Dermis blood vessel endothelial cell (primary cell): Measurements from ENCODE around the gene RIC3. TPM values are rescaled to one million over a fixed set of nuclear protein-coding genes. Genes with fewer than 3 reads are reported as not detected.

ENCODE experiments used
- DNase-seq: peaks from one replicate; pipeline ENCODE4 v3.0.0; 2010
- total RNA-seq: library from RNA; depleted of rRNA; stranded (reverse); fragments of >200 nt; gene quantifications from 2 replicates; pipeline ENCODE4 v1.2.3, GENCODE V29; 2014

The RIC3 gene
- total RNA-seq, 1 donor from 2014 or later: not detected

DNA sequence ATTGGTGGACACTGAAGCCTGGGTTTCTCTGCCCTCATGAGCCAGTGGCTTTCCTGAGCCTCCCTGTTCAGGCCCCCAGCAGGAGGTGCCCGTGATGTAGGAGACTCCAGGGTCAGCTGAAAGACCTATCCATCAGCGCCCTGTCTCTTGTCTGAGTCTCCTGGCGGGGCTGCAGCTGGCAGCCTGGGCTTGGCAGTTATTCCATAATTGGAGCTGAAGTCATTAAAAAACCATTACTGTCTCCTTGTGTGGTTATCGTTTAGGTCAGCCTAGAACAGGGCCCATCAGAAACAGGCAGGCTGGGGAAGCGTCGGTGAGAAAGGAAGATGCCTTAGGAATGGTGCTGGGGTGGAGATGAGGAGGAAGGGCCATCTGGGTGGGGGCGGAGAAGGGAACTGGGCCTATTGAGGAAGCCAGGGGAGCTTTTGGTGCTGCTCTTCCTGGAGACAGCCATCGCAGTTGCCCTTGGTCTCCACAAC lies 82.8 kb downstream of the RIC3 start:
- DNase-seq: no peak

GRCh38 chr11:8085011-8085645 lies 83.7 kb downstream of the RIC3 start:
- no peak for DNase-seq

DNA sequence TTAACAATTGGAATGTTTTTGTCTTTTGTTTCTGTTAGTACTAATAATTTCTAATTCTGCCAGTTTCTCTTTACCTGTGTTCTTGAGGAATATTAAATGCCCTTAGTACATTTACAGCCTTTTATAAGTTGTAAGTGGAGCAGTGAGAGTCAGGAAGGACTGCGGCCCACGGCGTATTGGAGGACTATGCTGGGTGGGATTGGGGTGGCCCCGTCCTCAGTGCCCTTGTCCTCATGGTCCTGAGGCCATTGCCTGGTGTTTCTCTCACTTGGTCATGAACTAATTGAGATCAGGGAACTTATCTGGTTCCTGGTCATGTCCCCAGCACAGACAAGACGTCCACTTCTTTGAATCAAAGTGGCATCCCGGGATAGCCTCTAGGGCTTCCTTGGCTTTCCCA lies 84.5 kb downstream of the RIC3 start:
- DNase-seq: no peak

DNA sequence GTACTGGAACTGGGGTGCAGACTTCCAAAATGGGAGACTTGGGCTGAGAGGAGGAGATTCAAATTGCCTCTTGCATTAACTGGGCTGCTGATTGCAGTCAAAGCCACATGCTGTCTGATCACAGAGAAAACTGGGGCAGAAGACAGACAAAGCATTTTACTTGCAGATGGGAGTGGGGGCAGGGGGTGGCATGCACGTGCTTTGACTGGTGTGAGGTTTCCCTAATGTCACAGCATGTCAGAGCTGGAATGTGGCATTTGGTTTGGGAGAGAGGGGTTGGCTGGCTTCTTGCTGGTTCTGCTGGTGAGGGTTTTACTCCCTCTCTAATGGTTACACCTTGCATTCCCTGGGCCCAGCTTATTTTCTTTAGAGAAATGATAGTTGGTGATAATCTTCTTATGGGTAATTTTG lies 84.9 kb downstream of the RIC3 start:
- no peak for DNase-seq

DNA sequence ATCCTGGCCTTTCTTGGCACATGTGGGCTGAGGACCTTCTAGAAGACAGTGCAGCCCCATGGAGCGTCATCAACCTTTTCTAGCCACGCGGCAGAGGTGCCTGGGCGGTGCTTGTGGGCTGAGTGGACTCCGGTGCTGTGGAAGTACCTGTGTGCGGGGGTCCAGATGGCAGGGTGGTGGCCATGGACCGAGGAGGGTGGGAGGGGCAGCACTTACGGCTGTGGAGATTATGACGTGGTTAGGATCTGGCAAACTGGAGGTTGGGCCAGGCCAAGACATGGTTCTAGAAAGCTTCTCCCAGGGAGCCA lies 85.8 kb downstream of the RIC3 start:
- no peak for DNase-seq

GRCh38 chr11:8082391-8083087 lies 86.3 kb downstream of the RIC3 start:
- DNase-seq: no peak

DNA sequence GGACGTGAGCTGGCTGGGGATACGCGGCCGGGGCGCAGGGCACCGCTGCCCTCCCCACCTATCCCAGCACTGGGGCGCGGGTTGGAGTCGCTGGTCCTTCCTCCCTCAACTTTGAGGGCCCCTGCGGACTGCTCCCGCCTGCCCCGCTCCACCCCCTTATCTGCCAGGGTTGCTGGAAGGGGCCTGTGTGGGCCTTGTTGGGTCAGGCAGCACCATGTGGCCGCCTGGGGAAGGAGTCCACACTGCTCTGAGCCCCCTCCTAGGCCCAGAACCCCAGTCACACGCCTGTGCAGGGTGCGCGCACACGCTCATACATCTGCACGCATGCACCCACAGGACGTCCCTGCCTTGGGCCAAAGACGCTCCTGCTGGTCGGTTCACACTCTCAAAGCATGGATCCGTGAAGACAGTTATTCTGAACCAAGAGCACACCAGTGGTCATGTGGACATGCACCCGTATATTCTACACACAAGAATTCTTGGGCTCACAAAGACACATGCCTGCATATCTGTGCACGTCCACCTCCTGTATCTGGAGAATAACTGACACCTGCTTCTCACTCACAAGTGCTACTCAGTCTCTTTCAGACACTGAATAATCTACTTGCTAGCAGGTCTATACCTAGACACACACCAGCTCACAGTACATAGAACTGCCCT lies 87.1 kb downstream of the RIC3 start:
- no peak for DNase-seq

DNA sequence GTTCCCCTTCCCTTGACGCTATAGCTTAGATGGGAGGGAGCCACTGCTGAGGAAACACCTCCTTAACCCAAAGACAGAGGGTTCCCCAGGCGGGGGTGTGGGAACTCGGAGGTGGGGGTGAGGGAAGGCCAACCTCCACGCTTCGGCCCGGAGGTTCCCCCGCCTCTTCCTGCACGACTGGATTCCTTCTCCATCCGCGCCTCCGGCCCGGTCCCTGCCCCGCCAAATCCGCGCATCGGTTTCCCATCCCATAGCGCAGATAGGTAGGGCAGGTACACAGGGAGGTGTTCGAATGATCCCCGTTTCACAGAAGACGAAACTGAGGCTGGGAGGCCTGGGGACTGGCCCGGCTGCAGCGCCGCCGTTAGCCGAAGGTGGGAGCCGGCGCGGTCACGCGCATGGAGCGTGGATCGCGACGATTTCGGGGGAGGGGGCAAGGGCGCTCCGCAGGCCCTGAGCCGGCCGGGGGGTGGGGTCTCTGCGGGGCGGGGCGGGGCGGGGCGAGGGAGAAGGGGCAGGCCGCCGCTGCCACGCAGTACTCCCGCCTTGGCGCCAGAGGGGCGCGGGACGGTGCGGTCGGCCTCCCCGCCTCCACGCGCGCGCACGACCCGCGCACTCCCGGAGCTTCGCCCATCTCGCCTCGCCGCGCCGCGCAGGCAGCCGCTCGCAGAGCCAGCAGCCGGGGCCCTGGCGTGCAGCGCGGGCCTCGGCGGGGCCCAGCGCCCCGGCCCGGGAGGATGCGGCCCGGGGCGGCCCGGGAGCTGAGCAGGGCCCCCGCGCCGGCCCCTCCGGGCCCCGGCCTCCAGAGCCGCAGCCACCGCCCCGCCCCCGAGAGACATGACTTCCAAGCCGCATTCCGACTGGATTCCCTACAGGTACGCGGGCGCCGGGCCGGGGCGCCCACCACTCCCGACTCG lies 87.9 kb downstream of the RIC3 start, which contains the start of gene TUB:
TUB (plus strand) TSS at position 538 of the 917 bp plus-strand sequence; CDS start at position 838, 300 bp downstream.
- peak; percentile 20 for DNase-seq

- no peak for DNase-seq
These were observed 88.7 kb downstream of the RIC3 start for GRCh38 chr11:8080069-8080670.

DNA sequence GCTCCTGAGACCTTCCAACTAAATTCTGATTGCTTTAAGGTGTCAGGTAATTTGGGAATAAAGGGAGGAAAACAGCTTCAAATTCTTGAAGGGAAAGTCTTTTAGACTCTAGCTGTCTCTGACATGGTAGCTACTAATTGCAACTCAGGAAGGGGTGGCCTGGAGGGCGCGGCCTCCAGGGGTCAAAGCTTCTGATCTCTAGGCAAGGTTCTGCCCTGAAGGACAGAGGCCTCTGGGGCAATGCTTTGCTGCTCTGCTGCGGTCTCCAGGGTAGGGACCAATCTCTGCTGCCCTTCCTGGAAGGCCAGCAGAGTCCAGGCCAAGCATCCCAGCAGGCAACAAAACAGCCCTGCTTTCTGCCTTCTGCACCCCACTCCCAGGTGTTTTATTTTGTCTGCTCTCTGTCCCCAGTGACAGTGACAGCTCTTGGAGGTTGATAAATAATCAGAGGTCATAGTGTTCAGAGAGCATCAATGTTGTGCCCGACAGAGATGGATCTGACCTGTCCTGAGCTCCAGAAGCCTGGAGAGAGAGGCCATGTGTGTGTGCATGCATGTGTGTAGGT lies 89.6 kb downstream of the RIC3 start:
- no peak for DNase-seq

GRCh38 chr11:8075119-8075726 lies 93.6 kb downstream of the RIC3 start:
- DNase-seq: no peak

GRCh38 chr11:8071616-8072581 lies 96.9 kb downstream of the RIC3 start:
- no peak for DNase-seq

GRCh38 chr11:8070417-8071115 lies 98.3 kb downstream of the RIC3 start:
- DNase-seq: peak; percentile 57

- no peak for DNase-seq
These were observed 99.1 kb downstream of the RIC3 start for GRCh38 chr11:8069771-8070170.

DNA sequence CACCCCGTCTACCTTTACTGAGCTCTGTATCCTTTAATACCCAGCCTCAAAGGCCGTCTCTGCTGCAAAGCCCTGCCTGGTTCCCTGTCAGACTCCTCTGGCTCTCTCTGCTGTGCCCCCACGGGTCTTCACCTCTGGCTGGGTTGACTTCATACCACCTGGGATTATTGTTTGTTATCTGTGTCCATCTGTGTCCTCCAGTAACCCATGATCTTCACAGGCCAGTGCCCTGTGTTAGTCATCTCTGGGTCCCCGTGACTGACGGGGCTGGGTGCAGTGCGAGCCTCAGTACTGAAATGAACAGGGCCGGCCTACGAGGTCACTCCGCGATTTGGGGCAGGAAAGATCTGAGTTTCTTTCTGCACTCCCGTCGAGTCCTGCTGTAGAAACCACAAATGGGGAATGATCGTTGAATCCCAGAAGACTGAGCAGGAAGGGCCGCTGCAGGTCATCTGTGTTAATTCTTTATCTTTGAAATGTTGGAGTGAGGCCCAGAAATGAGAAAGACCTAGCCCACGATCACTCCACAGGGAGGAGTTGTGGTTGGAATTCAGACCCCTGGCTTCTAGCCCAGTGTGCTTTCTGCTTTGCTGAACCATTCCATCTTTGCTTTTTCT lies 100.1 kb downstream of the RIC3 start:
- peak; percentile 66 for DNase-seq

- no peak for DNase-seq
These were observed 100.8 kb downstream of the RIC3 start for GRCh38 chr11:8067929-8068575.

DNA sequence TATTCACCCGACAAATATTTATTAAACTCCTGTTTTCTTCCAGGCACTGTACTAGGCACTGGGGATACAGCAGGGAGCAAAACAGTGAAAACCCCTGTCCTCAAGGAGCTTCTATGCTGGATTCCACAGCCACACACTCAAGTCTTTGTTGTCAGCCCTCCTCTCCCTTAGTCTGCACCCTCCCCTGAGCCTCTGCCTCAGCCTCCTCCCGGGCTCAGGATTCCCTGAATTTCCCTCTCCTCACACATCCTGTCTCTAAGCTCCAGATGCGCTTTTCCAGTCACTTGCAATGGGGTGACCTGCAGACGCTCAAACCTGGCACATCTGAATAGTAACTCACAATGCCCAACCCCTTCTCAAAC lies 101.3 kb downstream of the RIC3 start:
- no peak for DNase-seq

- no peak for DNase-seq
These were observed 101.8 kb downstream of the RIC3 start for GRCh38 chr11:8066911-8067455.
